GM19372 (cell line): ENCODE data around the gene STRN3.

ENCODE experiments used
- ATAC-seq: cut with Tn5 transposase; IDR thresholded peaks from one replicate; pipeline ENCODE4 v1.9.1; 2021; ENCODE audit warnings: mild to moderate bottlenecking, low read depth, moderate library complexity; ENCODE audit not compliant: unreplicated experiment

Gene STRN3

DNA sequence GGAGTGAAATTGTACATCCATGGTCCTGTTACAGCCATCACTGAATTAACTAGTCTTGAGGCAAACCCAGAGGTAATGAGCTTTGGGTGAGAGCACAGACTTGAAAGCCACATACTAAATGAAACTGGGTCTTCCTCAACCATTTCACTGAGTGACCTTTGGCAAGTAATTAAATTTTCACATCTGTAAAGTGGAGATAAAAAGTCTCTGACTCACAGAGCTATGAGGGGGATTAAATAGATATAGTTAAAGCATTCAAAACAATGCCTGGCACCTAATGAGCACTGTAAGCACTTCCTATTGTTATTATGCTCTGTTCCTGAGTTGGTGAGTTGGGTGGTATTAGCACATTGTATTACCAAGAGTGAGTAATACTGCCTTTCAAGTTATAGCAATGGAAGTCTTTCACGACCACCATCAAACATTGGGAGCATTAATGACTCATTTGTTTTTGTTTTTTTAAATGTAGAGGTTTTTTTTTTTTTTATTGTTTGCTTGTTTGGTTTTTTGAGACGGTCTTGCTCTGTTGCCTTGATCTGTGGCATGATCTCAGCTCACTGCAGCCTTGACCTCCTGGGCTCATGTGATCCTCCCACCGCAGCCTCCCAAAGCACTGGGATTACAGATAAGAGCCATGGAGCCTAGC is 12.5 kb upstream of the STRN3 start:
- no peak for ATAC-seq

DNA sequence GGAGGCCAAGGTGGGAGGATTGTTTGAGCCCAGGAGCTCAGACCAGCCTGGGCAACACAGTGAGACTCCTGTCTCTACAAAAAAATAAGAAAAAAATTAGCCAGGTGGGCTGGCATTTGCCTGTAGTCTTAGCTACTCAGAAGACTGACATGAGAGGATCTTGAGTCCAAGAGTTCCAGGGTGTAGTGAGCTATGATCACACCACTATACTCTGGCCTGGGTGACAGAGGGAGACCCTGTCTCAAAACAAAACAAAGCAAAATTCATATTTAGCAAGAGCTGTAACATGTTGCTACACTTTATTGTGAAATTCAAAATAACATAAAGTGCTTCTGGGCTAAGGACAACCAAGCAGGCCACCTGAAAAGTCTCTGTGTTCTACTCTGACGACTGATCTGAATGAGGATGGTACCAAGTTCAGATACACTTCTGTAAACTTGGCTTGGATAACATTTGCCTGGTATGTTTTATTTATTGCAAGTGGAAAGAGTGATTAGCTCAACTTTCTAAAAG is 11.6 kb upstream of the STRN3 start:
- no peak for ATAC-seq

DNA sequence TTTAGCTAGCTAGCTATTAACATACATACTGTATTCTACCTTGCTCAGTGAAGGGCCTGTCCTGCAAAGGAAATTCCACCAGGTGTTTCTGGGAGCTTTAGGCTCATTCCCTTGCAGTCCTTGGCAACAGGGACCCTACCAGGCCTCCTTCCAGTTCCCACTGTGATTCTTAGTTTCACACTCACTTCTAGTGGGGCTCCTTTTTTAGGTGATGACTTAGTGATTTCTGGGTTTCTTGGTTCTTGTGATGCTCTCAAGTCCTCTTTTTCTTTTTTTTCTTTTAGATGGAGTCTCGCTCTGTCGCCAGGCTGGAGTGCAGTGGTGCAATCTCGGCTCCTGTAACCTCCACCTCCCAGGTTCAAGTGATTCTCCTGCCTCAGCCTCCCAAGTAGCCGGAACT is 10.4 kb upstream of the STRN3 start:
- no peak for ATAC-seq

GRCh38 chr14:31030469-31030868 is 4.3 kb upstream of the STRN3 start:
- no peak for ATAC-seq

DNA sequence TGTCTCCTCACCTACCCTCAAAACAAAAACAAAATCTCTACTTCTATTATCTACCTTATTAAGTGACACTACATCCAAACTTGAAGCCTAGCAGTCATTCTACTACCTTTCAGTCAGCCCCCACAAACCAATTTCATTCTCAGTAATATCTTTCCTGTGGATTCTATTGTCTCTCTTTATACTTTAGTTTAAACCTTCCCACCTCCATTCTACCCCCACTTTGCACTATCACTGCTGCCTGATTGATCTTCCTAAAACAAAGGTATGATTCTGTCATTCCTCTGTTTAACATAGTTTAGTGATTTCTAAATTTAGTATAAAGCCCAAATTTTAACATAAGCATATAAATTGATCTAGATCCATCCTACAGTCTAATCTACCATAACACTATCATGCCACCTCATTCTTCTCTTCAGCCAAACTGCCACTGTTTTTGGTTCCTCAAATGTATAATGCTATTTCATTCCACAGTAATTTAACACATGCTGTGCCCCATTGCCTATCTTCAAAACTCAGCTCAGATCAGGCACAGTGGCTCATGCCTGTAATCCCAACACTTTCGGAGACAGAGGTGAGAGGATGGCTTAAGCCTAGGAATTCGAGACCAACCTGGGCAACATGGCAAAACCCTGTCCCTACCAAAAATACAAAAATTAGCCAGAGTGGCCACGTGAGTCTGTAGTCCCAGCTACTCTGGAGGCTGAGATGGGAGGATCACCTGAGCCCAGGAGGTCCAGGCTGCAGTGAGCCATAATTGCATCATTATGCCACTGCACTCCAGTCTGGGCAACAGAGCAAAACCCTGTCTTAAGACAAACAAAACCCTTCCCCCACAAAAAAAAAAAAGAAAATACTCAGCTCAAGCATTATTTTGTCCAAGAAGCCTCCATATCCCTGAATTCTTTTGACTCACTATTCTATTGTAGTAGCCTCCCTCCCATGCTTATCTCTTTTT is 3.1 kb upstream of the STRN3 start:
- ATAC-seq: no peak

DNA sequence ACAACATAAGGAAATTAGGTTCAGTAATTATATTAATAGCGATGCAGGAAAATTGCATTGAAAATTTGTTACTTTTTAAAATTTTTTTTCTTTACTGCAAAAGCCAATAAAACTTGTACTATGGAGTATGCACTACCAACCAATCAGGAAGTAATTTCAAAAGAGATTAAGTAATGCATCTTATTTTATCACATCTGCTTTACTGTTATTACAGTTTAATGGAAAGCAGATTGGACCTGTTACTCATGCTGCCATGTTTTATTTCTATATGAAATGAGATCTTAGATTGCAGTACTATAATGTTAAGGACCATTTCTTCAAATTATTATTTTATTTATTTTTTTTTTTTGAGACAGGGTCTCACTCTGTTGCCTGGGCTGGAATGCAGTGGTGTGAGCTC is 1.7 kb upstream of the STRN3 start:
- ATAC-seq: no peak

GRCh38 chr14:31026450-31027235 is 464 bp upstream of the STRN3 start:
- peak; percentile 90 for ATAC-seq

- peak; percentile 3 for ATAC-seq
Measured at GRCh38 chr14:31025367-31026076, 657 bp downstream of the STRN3 start, which contains the start of gene AP4S1. Gene AP4S1, plus strand, starts transcription at chr14:31025649. Its CDS starts 40,548 bp downstream, at chr14:31066197.

DNA sequence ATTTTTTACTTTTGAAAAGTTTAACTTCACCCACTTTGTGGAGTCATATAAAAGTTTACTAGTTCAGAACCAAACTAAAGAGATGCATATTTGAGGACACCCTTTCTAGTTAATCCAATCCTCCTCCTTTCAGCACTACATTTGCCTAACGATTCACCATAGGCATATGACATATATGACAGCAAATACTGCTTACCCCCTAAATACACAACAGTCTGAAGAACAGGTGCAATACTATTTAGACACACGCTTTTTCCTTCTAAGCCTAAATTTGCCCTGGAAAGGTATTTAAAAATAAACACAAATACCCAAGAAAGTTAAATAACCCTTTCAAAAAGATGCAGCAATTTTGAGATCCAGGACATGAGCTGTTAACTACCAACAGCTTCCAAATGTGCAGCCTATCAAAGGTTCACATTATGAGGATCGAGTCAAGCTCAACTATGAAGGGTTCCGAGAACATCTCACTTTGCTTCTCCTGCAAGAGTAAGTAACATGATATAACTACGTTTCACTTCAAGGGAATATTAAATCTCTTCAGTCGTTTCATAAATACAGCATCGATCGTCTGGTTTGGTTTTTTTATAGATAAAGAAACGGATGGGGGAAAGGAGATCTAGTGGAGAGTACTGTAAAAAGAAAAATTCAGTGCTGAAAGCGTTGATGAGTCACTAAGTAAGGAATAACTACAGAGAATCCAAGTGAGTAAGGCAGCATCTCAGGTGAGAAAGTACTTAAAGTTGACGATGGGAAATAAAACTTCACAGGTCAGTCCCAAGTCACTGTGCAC is 1.4 kb downstream of the STRN3 start:
- no peak for ATAC-seq

GRCh38 chr14:31024010-31024480 is 2.1 kb downstream of the STRN3 start:
- no peak for ATAC-seq

- ATAC-seq: no peak
Measured at GRCh38 chr14:31022386-31022785, 3.8 kb downstream of the STRN3 start.

DNA sequence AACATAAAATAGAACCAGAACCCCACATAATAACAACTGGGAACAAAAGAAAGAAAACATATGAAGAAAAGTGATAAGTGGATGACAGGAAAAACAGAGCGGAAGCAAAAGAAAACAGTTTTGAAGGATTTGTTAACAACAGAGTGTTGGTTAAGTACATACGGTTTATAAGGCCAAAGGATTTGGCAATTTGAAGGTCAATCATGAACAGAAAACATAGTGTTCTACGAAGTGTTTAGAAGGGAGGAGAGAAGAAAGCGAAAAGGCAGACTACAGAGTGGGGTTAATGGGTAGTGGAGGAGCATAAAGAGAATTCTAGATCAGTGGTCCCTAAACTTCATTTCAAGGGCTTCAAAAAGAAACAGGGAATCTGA is 4.6 kb downstream of the STRN3 start:
- no peak for ATAC-seq

DNA sequence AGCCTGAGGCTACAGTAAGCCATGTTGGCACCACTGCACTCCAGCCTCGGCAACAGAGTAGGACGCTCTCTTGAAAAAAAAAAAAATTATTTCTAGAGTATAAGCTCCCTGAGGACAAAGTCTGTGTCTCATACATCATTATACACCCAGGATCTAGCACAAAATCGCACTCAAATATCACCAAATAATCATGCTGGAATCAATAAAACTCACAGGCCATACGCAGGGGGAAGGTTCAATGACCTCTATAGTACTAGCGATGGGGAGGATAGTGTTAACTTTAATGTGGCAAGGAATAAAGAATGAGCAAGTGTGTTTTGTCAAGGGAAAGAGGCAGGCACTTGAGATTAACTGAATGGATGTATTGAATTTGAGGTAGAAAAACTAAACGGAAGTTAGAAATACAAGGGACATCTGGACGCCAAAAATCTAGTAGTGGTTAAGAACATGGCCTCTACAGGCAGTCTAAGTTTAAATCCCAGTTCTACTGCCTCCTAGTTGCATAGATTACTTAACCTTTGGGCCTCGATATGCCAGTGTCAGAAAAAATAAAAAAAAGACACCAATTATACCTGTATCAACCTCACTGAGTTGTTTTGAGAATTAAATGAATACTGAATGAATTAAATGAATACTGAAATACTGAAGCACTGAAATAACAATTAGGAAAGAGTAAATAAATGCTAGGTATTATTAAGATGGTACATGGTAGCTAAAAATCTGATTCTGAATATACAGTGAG is 5.2 kb downstream of the STRN3 start:
- no peak for ATAC-seq

DNA sequence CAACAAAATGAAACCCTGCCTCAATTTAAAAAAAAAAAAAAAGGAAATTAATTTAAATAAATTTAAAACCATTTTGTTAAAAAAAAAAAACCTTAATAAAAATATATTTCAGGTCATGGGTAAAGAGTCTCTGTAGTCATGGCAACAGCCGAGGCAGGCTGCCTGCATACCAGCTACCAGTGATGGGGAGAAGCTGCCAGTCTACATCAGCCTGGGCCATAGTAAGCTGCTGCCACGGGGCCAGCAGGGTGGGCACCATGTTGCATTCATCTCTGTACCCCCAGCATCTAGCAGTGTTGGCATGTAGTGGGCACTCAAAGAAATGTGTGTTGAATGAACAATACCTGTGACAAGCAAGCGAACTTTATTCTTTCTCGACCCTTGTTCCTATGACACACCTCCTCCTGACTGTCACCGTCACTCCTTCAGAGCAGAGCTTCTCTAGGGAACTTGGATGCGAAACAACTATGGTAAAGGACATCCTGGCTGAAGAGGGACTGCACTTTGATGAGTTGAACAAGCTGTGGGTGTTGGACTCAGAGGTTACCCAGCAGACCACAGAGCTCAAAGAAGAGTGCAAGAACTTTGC is 8.0 kb downstream of the STRN3 start:
- no peak for ATAC-seq

DNA sequence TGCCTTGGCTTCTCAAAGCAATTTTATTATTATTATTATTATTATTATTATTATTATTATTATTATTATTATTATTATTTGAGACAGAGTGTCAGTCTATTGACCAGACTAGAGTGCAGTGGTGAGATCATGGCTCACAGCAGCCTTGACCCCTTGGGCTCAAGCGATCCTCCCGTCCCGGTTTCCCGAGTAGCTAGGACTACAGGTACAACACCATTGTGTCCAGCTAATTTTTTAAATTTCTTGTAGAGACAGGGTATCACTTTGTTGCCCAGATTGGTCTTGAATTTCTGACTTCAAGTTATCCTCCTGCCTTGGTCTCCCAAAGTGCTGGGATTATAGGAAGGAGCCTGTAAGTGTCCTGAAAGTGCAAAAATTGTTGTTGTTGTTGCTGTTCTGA is 12.3 kb downstream of the STRN3 start:
- no peak for ATAC-seq

DNA sequence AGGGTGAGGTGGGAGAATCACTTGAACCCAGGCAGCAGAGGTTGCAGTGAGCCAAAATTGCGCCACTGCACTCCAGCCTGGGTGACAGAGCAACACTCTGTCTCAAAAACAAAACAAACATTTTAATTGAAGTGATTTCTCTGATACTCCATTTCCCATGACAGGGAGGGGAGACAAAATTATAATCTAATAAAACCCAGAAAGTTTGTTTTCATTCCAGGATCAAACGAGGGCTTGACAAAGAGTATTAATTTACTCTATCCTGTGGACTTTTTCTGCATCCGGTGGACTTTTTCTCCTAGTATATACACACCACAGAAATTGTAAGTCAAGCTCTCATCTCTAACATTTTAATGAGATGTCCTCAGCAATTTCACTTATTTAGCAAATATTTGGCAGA is 15.2 kb downstream of the STRN3 start:
- ATAC-seq: no peak

GRCh38 chr14:31009836-31010574 is 16.2 kb downstream of the STRN3 start:
- ATAC-seq: no peak

GRCh38 chr14:31006703-31007102 is 19.5 kb downstream of the STRN3 start:
- no peak for ATAC-seq
